SU-DHL-6 (cell line): ENCODE results near the gene DRC1.

ENCODE experiments used
- H2AFZ ChIP-seq: fragments of 200-600 bp; sonication (generic); 2 replicates; pipeline ENCODE4 v1.6.1; 2014; ENCODE audit warnings: low read depth, mild to moderate bottlenecking, moderate library complexity, mixed read lengths, antibody characterized with exemption, low read length; ENCODE audit not compliant: severe bottlenecking
- H3F3A ChIP-seq: fragments of 200-600 bp; shearing (Covaris generic); 2 replicates; pipeline ENCODE4 v1.6.0; 2016; ENCODE audit warnings: antibody characterized with exemption, mild to moderate bottlenecking; ENCODE audit not compliant: insufficient read depth
- H3K27ac ChIP-seq: fragments of 200-600 bp; sonication (generic); 2 replicates; pipeline ENCODE4 v1.5.1; 2016; ENCODE audit warnings: low read depth, mild to moderate bottlenecking, low read length, moderate library complexity, mixed read lengths
- H3K27me3 ChIP-seq: fragments of 200-600 bp; sonication (generic), shearing (Covaris generic); 2 replicates; pipeline ENCODE4 v1.6.0; 2014; ENCODE audit warnings: mild to moderate bottlenecking, low read length
- H3K36me3 ChIP-seq: fragments of 200-600 bp; sonication (generic); 2 replicates; pipeline ENCODE4 v1.6.1; 2014; ENCODE audit warnings: mild to moderate bottlenecking, low read length, mixed read lengths
- H3K4me2 ChIP-seq: fragments of 300-600, 200-600 bp; shearing (Covaris generic), sonication (generic); 2 replicates; pipeline ENCODE4 v1.6.0; 2014; ENCODE audit warnings: low read length, low read depth, mild to moderate bottlenecking; ENCODE audit not compliant: poor library complexity, severe bottlenecking
- H3K4me3 ChIP-seq: fragments of 200-600 bp; sonication (generic); 2 replicates; pipeline ENCODE4 v1.5.1; 2014; ENCODE audit warnings: antibody characterized with exemption, low read length, mild to moderate bottlenecking, mixed read lengths; ENCODE audit not compliant: insufficient read depth, poor library complexity, severe bottlenecking
- H3K79me2 ChIP-seq: fragments of 200-600 bp; sonication (generic); 2 replicates; pipeline ENCODE4 v1.6.1; 2014; ENCODE audit warnings: mild to moderate bottlenecking, low read length, moderate library complexity; ENCODE audit not compliant: insufficient read depth
- H3K9ac ChIP-seq: fragments of 200-600 bp; sonication (generic); 2 replicates; pipeline ENCODE4 v1.7.0; 2014; ENCODE audit warnings: mild to moderate bottlenecking, low read length
- H3K9me2 ChIP-seq: fragments of 200-600 bp; sonication (generic); replicated peaks from 2 replicates; pipeline ENCODE4 v1.6.1; 2014; ENCODE audit warnings: low read length; ENCODE audit not compliant: insufficient read depth
- H3K9me3 ChIP-seq: fragments of 200-600 bp; sonication (generic); 2 replicates; pipeline ENCODE4 v1.6.1; 2014; ENCODE audit warnings: low read length, mixed read lengths; ENCODE audit not compliant: insufficient read depth
- H4K20me1 ChIP-seq: fragments of 200-600 bp; sonication (generic); 2 replicates; pipeline ENCODE4 v1.6.1; 2014; ENCODE audit warnings: low read depth, mild to moderate bottlenecking, antibody characterized with exemption, low read length, moderate library complexity, mixed read lengths
- CTCF ChIP-seq: fragments of 200-600 bp; sonication (generic); IDR thresholded peaks from one replicate; pipeline ENCODE4 v1.5.1; 2017; ENCODE audit warnings: antibody characterized with exemption, mild to moderate bottlenecking, low read length, moderate library complexity; ENCODE audit not compliant: insufficient read depth, poor library complexity, severe bottlenecking
- EZH2phosphoT487 ChIP-seq: fragments of 200-600 bp; sonication (generic), shearing (Covaris generic); conservative IDR thresholded peaks from 2 replicates; pipeline ENCODE4 v1.6.1; 2018; ENCODE audit warnings: mild to moderate bottlenecking, antibody characterized with exemption, low read length, moderate library complexity, mixed read lengths

Gene DRC1

GRCh38 chr2:26503231-26503880 lies 101.6 kb downstream of the DRC1 start:
- 0 out of 2 replicates have a peak overlapping the region, but pooled peaks have one; percentile 13 for H3K9ac ChIP-seq
- H3K27me3 ChIP-seq = no peaks in the 10 kb centered on the region
- no peak overlapping the region for H3K27ac ChIP-seq
- no peaks in the 10 kb centered on the region for H4K20me1 ChIP-seq
- H3K9me2 ChIP-seq = no peaks in the 10 kb centered on the region
- no peak overlapping the region for H3K4me3 ChIP-seq
- H3K9me3 ChIP-seq = no peaks in the 10 kb centered on the region
- no peaks in the 10 kb centered on the region for H3K79me2 ChIP-seq
- TF ChIP-seq CTCF = peak; percentile 73
- no peak for TF ChIP-seq EZH2phosphoT487
- H3K4me2 ChIP-seq = peak overlapping the region; percentile 39
- H2AFZ ChIP-seq = no peak overlapping the region
- no peaks in the 10 kb centered on the region for H3F3A ChIP-seq
- H3K36me3 ChIP-seq = no peaks in the 10 kb centered on the region

GRCh38 chr2:26504002-26504401 lies 102.3 kb downstream of the DRC1 start:
- Histone ChIP-seq H3K4me2 (peak overlapping the region; percentile 39), H2AFZ (no peak overlapping the region), H3K79me2 (no peaks in the 10 kb centered on the region)

GRCh38 chr2:26506279-26506678 lies 104.6 kb downstream of the DRC1 start:
- H4K20me1 ChIP-seq = no peaks in the 10 kb centered on the region
- H3K27ac ChIP-seq = no peak overlapping the region
- H3K4me3 ChIP-seq = no peak overlapping the region
- H3K4me2 ChIP-seq = no peak overlapping the region
- no peak overlapping the region for H3K9ac ChIP-seq
- H3K36me3 ChIP-seq = no peaks in the 10 kb centered on the region
- H3K9me2 ChIP-seq = no peaks in the 10 kb centered on the region
- no peaks in the 10 kb centered on the region for H3K27me3 ChIP-seq
- no peaks in the 10 kb centered on the region for H3K9me3 ChIP-seq
- no peak for TF ChIP-seq CTCF
- TF ChIP-seq EZH2phosphoT487 = no peak
- no peaks in the 10 kb centered on the region for H3F3A ChIP-seq
- no peaks in the 10 kb centered on the region for H3K79me2 ChIP-seq
- no peak overlapping the region for H2AFZ ChIP-seq

More at GRCh38 chr2:26504002-26504401, 102.3 kb downstream of the DRC1 start:
- Histone ChIP-seq H3K4me3 (no peak overlapping the region), H3K27ac (no peak overlapping the region), H3K9me3 (no peaks in the 10 kb centered on the region), H3F3A (no peaks in the 10 kb centered on the region), H4K20me1 (no peaks in the 10 kb centered on the region), H3K9me2 (no peaks in the 10 kb centered on the region), H3K9ac (0 out of 2 replicates have a peak overlapping the region, but pooled peaks have one; percentile 13), H3K36me3 (no peaks in the 10 kb centered on the region), H3K27me3 (no peaks in the 10 kb centered on the region)
- TF ChIP-seq EZH2phosphoT487 = no peak
- TF ChIP-seq CTCF = no peak
